22Rv1 (cell line): ENCODE measurements around the gene PIP5K1B.

Experiments
- CTCF ChIP-seq: fragments of 450-650 bp; IDR thresholded peaks from 2 replicates; pipeline ENCODE4 v1.5.1; 2017; ENCODE audit warnings: mild to moderate bottlenecking
- ZFX ChIP-seq: fragments of 450-650 bp; IDR thresholded peaks from 2 replicates; pipeline ENCODE4 v1.6.1; 2017; ENCODE audit warnings: antibody characterized with exemption, borderline replicate concordance

DNA sequence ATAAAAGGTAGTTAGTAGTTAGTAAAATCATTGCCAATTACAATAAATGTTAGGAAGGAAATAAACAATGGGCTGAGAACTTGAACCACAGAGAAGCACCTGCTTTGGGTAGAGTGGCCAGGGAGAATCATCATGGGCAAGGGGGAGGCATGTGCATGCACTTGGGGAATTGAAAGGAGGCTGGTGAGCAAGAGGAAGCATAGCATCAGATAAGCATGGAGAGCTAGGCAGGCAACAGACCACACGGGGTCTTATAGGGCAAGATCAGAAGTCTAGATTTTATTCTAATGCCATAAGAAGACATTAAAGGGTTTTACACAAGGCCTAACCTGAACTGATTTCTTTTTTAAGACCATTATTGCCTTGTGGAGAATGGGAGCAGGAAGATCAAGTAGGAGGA lies 93.4 kb downstream of the PIP5K1B start:
- TF ChIP-seq CTCF (no peak), ZFX (no peak)
